IMR-90 (cell line): Measurements from ENCODE around the gene LOXL4. TPM values are rescaled to one million over a fixed set of nuclear protein-coding genes. Genes with fewer than 3 reads are reported as not detected.

Experiments
- ATAC-seq: fragments of 200-7000 bp; cut with Tn5 transposase; 2 replicates; pipeline ENCODE4 v1.9.1; 2020; ENCODE audit warnings: low read depth, mild to moderate bottlenecking, moderate library complexity
- BruUV-seq: library from RNA; stranded (reverse); fragments of 400-500 nt; replicated peaks from 2 replicates; lab custom pipeline; 2021; lab: Mats Ljungman, UMichigan
- CTCF ChIA-PET: fragments of 300-600 bp; formaldehyde crosslinking; extraction: SDS; loops from one replicate; lab custom pipeline; 2021; ENCODE audit warnings: antibody characterized with exemption; lab: Yijun Ruan, JAX
- POLR2A ChIA-PET: fragments of 300-600 bp; sonication (Branson Sonifier 250); formaldehyde crosslinking; loops from one replicate; lab custom pipeline; 2022; ENCODE audit warnings: antibody characterized with exemption; ENCODE audit not compliant: unreplicated experiment; lab: Charles Lee
- DNase-seq: peaks from one replicate; pipeline ENCODE4 v3.0.0; 2013
- H2AFZ ChIP-seq: replicated peaks from 2 replicates; pipeline ENCODE3; 2013; ENCODE audit warnings: low read length, mild to moderate bottlenecking; ENCODE audit not compliant: poor library complexity
- H2AK5ac ChIP-seq: 2 replicates; pipeline ENCODE4 v1.6.1; 2013; ENCODE audit warnings: low read depth, low read length, inconsistent platforms
- H2AK9ac ChIP-seq: replicated peaks from 2 replicates; pipeline ENCODE3; 2013; ENCODE audit warnings: mild to moderate bottlenecking, low read depth, low read length, moderate library complexity; ENCODE audit not compliant: poor library complexity
- H2BK120ac ChIP-seq: 2 replicates; pipeline ENCODE4 v1.6.1; 2013; ENCODE audit warnings: low read depth, low read length, inconsistent platforms
- H2BK15ac ChIP-seq: 3 replicates; pipeline ENCODE4 v1.6.1; 2013; ENCODE audit warnings: low read depth, low read length, inconsistent platforms
- H2BK20ac ChIP-seq: 2 replicates; pipeline ENCODE4 v1.6.1; 2013; ENCODE audit warnings: low read depth, mild to moderate bottlenecking, inconsistent platforms, low read length, moderate library complexity
- H2BK5ac ChIP-seq: 2 replicates; pipeline ENCODE4 v1.6.1; 2013; ENCODE audit warnings: mild to moderate bottlenecking, low read depth, low read length, inconsistent platforms; ENCODE audit not compliant: poor library complexity, severe bottlenecking
- H3K14ac ChIP-seq: replicated peaks from 2 replicates; pipeline ENCODE4 v1.6.1; 2013; ENCODE audit warnings: low read depth, low read length, inconsistent platforms
- H3K18ac ChIP-seq: 2 replicates; pipeline ENCODE4 v1.6.1; 2013; ENCODE audit warnings: low read depth, low read length, control low read depth
- H3K23ac ChIP-seq: 2 replicates; pipeline ENCODE4 v1.6.1; 2013; ENCODE audit warnings: low read depth, low read length, inconsistent platforms
- H3K27ac ChIP-seq: 2 replicates; pipeline ENCODE4 v1.5.1; 2013; ENCODE audit warnings: mild to moderate bottlenecking, control low read depth, low read length; ENCODE audit not compliant: insufficient read depth
- H3K27me3 ChIP-seq: 2 replicates; pipeline ENCODE4 v1.6.1; 2013; ENCODE audit warnings: low read length; ENCODE audit not compliant: control insufficient read depth, insufficient read depth
- H3K36me3 ChIP-seq: 2 replicates; pipeline ENCODE4 v1.6.1; 2013; ENCODE audit warnings: low read length, mixed read lengths; ENCODE audit not compliant: control insufficient read depth, insufficient read depth
- H3K4ac ChIP-seq: 2 replicates; pipeline ENCODE4 v1.6.1; 2013; ENCODE audit warnings: low read depth, low read length, inconsistent platforms
- H3K4me1 ChIP-seq: 2 replicates; pipeline ENCODE4 v1.6.1; 2013; ENCODE audit warnings: low read length, mixed read lengths; ENCODE audit not compliant: control insufficient read depth, insufficient read depth
- H3K4me2 ChIP-seq: 2 replicates; pipeline ENCODE4 v1.6.1; 2013; ENCODE audit warnings: low read depth, mild to moderate bottlenecking, control low read depth, low read length, moderate library complexity
- H3K4me3 ChIP-seq: 2 replicates; pipeline ENCODE4 v1.5.1; 2013; ENCODE audit warnings: low read depth, mild to moderate bottlenecking, control low read depth, low read length, moderate library complexity; ENCODE audit not compliant: insufficient read depth
- H3K56ac ChIP-seq: 2 replicates; pipeline ENCODE4 v1.6.1; 2013; ENCODE audit warnings: low read length, inconsistent platforms; ENCODE audit not compliant: insufficient read depth; ENCODE audit errors: extremely low read depth
- H3K79me1 ChIP-seq, 2 experiments: 2 replicates each; pipeline ENCODE4 v1.6.1; 2013; ENCODE audit warnings: low read length in 2 of 2, inconsistent platforms in 1 of 2, low read depth in 1 of 2
- H3K9ac ChIP-seq: 2 replicates; pipeline ENCODE4 v1.6.1; 2013; ENCODE audit warnings: low read depth, low read length, control low read depth
- H3K9me1 ChIP-seq: 2 replicates; pipeline ENCODE4 v1.6.1; 2013; ENCODE audit warnings: low read length, inconsistent platforms; ENCODE audit not compliant: insufficient read depth
- H3K9me3 ChIP-seq: 2 replicates; pipeline ENCODE4 v1.6.1; 2013; ENCODE audit warnings: low read length; ENCODE audit not compliant: control insufficient read depth, insufficient read depth
- H4K20me1 ChIP-seq: 2 replicates; pipeline ENCODE4 v1.6.1; 2013; ENCODE audit warnings: low read length, inconsistent platforms; ENCODE audit not compliant: insufficient read depth
- H4K5ac ChIP-seq: 2 replicates; pipeline ENCODE4 v1.6.1; 2013; ENCODE audit warnings: mild to moderate bottlenecking, low read depth, low read length, control low read depth
- H4K8ac ChIP-seq, 2 experiments: 2 replicates each; pipeline ENCODE4 v1.6.1; 2013; ENCODE audit warnings: low read depth in 2 of 2, low read length in 2 of 2, control low read depth in 1 of 2, inconsistent platforms in 1 of 2
- H4K91ac ChIP-seq: 2 replicates; pipeline ENCODE4 v1.6.1; 2013; ENCODE audit warnings: low read depth, low read length, inconsistent platforms; ENCODE audit not compliant: insufficient read depth
- CEBPB ChIP-seq: IDR thresholded peaks from 2 replicates; pipeline ENCODE4 v1.6.1; 2012; ENCODE audit warnings: low read depth, low read length, improper control_type of control experiment
- CHD1 ChIP-seq: IDR thresholded peaks from 2 replicates; pipeline ENCODE4 v1.6.1; 2012; ENCODE audit warnings: low read depth, low read length, improper control_type of control experiment
- FOS ChIP-seq: fragments of 150-350 bp; IDR thresholded peaks from 2 replicates; pipeline ENCODE4 v1.6.1; 2016; ENCODE audit warnings: low read depth, low read length
- MAFK ChIP-seq: IDR thresholded peaks from 2 replicates; pipeline ENCODE4 v1.6.1; 2012; ENCODE audit warnings: low read depth, low read length, improper control_type of control experiment
- MAZ ChIP-seq: IDR thresholded peaks from 2 replicates; pipeline ENCODE4 v1.6.1; 2012; ENCODE audit warnings: low read depth, mild to moderate bottlenecking, low read length, improper control_type of control experiment, moderate library complexity, borderline replicate concordance
- MXI1 ChIP-seq: IDR thresholded peaks from 2 replicates; pipeline ENCODE4 v1.6.1; 2012; ENCODE audit warnings: low read depth, mild to moderate bottlenecking, low read length, moderate library complexity, borderline replicate concordance
- NFE2L2 ChIP-seq: fragments of 150-350 bp; IDR thresholded peaks from 2 replicates; pipeline ENCODE4 v1.6.1; 2016; ENCODE audit warnings: low read depth, mild to moderate bottlenecking, low read length
- POLR2A ChIP-seq: IDR thresholded peaks from 2 replicates; pipeline ENCODE4 v1.6.1; 2012; ENCODE audit warnings: mild to moderate bottlenecking, low read depth, low read length
- RAD21 ChIP-seq: IDR thresholded peaks from 2 replicates; pipeline ENCODE4 v1.6.1; 2012; ENCODE audit warnings: low read length, improper control_type of control experiment
- RCOR1 ChIP-seq: IDR thresholded peaks from 2 replicates; pipeline ENCODE4 v1.6.1; 2012; ENCODE audit warnings: mild to moderate bottlenecking, low read length, improper control_type of control experiment; ENCODE audit not compliant: insufficient replicate concordance
- RFX5 ChIP-seq: IDR thresholded peaks from 2 replicates; pipeline ENCODE4 v1.8.0; 2012; ENCODE audit warnings: low read depth, mild to moderate bottlenecking, low read length, moderate library complexity
- SMC3 ChIP-seq: fragments of 150-350 bp; IDR thresholded peaks from 2 replicates; pipeline ENCODE4 v1.6.1; 2016; ENCODE audit warnings: low read depth, mild to moderate bottlenecking, antibody characterized with exemption, low read length, moderate library complexity
- WGBS, 2 experiments: methylation state at CpG; one replicate each; pipeline versions ENCODE4 v1.1.5 to v1.1.7; 2013; ENCODE audit warnings: missing lambda C conversion rate in 2 of 2; ENCODE audit not compliant: insufficient read length in 1 of 2; ENCODE audit errors: extremely low coverage in 2 of 2; 5-methylcytosine and 5-hydroxymethylcytosine counted together
- dilution Hi-C: fragments of 300-500 bp; cut with HindIII; formaldehyde crosslinking; loops from one replicate; pipeline ENCODE4 v1.14.3; 2018; ENCODE audit warnings: low sequenced_read_pairs; ENCODE audit not compliant: unreplicated experiment
- in situ Hi-C: fragments of 300-500 bp; cut with MboI; formaldehyde crosslinking; loops from 3 replicates; pipeline ENCODE4 v1.14.3; 2019; ENCODE audit warnings: low sequenced_read_pairs, inconsistent platforms, mixed read lengths
- intact Hi-C: fragments of 100-400 bp; cut with micrococcal nuclease; formaldehyde crosslinking; loops from 2 replicates; pipeline ENCODE4 v1.10.0; 2022
- polyA plus RNA-seq, 3 experiments: library from polyadenylated mRNA; depleted of rRNA; stranded (reverse); fragments of >200 nt; gene quantifications; 2 replicates each; pipeline ENCODE4 v1.2.3, GENCODE V29; 2012; ENCODE audit warnings: low replicate concordance in 1 of 3
- total RNA-seq: library from RNA; depleted of rRNA; stranded (reverse); fragments of >200 nt; gene quantifications from 2 replicates; pipeline ENCODE4 v1.2.3, GENCODE V29; 2012
- TF ChIP-seq, protein P1 (sequence below): fragments of 150-350 bp; IDR thresholded peaks from 2 replicates; pipeline ENCODE4 v1.6.1; 2016; ENCODE audit warnings: low read depth, mild to moderate bottlenecking, low read length, moderate library complexity, borderline replicate concordance
- TF ChIP-seq, protein P2 (sequence below): fragments of 150-350 bp; IDR thresholded peaks from 2 replicates; pipeline ENCODE4 v1.6.1; 2017; ENCODE audit warnings: mild to moderate bottlenecking, antibody characterized with exemption, low read length, low read depth

Gene LOXL4
- total and polyA plus RNA-seq, 2 of the 4 experiments (the other 2 are of a cell fraction): 20.8 to 26.7 TPM

- intact Hi-C loops: no loop called here
- Histone ChIP-seq H3K23ac (no peak overlapping the region), H3K4me3 (no peak overlapping the region), H2AK5ac (no peak overlapping the region), H3K14ac (no peak overlapping the region), H2BK15ac (no peak overlapping the region), H3K9ac (no peak overlapping the region), H3K9me1 (0 out of 2 replicates have a peak, but pooled peaks cover 3% of the 10 kb centered on the region), H3K79me1 (no peaks in the 10 kb centered on the region), H2AK9ac (no peak overlapping the region), H3K27ac (no peak overlapping the region), H2AFZ (no peak overlapping the region), H3K36me3 (no peaks in the 10 kb centered on the region), H2BK20ac (no peak overlapping the region), H3K56ac (no peak overlapping the region), H2BK5ac (no peak overlapping the region), H4K5ac (no peak overlapping the region), H4K20me1 (no peaks in the 10 kb centered on the region), H3K4me1 (0 out of 2 replicates have a peak, but pooled peaks cover 2% of the 10 kb centered on the region), H4K8ac (no peak overlapping the region), H4K91ac (no peak overlapping the region), H3K4ac (no peak overlapping the region), H3K9me3 (no peaks in the 10 kb centered on the region; the same call in 1 of the 2 replicates), H2BK120ac (no peak overlapping the region), H3K18ac (no peak overlapping the region), H3K27me3 (peaks cover 26% of the 10 kb centered on the region), H3K4me2 (no peak overlapping the region)
- in situ Hi-C loops: loop anchor here (5.0 to 10.0 kb wide), 2 partner anchors 54 to 137 kb away; no protein-coding TSS in a partner anchor
- ChIA-PET POLR2A (no interaction called here), CTCF (interaction anchor here (1.3 kb wide), 1 partner anchor 12 kb away, joined by 3 read pairs; no protein-coding TSS in a partner anchor)
- BruUV-seq: no TSS peak
- dilution Hi-C loops: no loop called here
- ATAC-seq: no peak
- no peak for DNase-seq
- WGBS, 2 experiments: 8% methylated on average over 2 of the region's 9 CpGs; no CpG with 5 or more reads in 1 of the 2 experiments
- TF ChIP-seq MXI1 (no peak), RFX5 (no peak), POLR2A (no peak), MAFK (no peak), CHD1 (no peak), NFE2L2 (no peak), CEBPB (no peak), RAD21 (no peak), FOS (no peak), SMC3 (no peak), MAZ (no peak), RCOR1 (no peak)
- TF ChIP-seq, protein P1, sequence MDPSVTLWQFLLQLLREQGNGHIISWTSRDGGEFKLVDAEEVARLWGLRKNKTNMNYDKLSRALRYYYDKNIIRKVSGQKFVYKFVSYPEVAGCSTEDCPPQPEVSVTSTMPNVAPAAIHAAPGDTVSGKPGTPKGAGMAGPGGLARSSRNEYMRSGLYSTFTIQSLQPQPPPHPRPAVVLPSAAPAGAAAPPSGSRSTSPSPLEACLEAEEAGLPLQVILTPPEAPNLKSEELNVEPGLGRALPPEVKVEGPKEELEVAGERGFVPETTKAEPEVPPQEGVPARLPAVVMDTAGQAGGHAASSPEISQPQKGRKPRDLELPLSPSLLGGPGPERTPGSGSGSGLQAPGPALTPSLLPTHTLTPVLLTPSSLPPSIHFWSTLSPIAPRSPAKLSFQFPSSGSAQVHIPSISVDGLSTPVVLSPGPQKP: no peak
- TF ChIP-seq, protein P2, sequence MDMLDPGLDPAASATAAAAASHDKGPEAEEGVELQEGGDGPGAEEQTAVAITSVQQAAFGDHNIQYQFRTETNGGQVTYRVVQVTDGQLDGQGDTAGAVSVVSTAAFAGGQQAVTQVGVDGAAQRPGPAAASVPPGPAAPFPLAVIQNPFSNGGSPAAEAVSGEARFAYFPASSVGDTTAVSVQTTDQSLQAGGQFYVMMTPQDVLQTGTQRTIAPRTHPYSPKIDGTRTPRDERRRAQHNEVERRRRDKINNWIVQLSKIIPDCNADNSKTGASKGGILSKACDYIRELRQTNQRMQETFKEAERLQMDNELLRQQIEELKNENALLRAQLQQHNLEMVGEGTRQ: no peak
Observed at GRCh38 chr10:98301664-98302319, 33.8 kb upstream of the LOXL4 start.
